22Rv1 (cell line): ENCODE results near the gene THEM4.

Experiments
- ZFX ChIP-seq: fragments of 450-650 bp; IDR thresholded peaks from 2 replicates; pipeline ENCODE4 v1.6.1; 2017; ENCODE audit warnings: antibody characterized with exemption, borderline replicate concordance
- TF ChIP-seq, protein P1 (sequence below): fragments of 450-650 bp; IDR thresholded peaks from 2 replicates; pipeline ENCODE4 v1.5.1; 2017; ENCODE audit warnings: mild to moderate bottlenecking

DNA sequence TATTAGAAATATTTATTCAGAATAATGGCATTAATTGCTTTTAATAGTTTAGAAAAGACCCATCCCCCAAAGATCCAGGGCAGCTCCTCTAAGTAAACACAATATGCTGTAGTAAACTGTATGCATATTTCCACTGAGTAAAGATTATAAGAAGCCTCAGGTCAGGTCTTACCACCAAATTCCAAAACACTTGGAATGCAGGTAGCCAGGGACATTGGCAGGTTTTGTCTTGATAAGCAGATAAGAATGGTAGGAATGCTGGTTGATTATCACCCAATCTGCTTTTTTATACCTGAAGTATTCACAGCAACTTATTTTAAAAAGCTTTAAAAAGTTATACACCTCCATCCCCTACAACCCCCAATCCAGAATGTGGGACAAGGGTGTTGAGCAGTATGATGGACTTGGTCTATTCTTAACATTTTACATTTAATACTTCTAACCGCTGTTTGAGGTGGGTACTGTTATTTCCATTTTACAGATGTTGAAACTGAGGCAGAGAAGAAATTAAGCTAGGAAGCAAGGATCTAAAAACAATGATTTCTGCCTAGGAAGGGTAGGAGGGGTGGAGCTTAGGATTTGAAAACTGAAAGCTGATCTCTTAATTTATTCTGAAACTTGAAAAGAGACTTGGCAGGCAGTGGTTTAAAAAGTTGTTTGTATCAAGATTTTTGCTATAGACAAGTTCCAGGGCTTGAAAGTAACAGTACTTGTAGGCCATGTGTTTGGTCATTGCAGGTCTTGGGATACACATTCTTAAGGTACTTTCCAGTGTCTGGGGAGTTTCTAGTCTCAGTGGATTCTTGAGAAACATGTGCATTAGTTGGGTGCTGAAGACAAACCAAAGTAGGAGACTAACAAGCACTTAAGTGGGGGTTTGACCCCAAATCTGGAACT lies 15.6 kb upstream of the THEM4 start:
- no peak for TF ChIP-seq ZFX
- TF ChIP-seq, protein P1, sequence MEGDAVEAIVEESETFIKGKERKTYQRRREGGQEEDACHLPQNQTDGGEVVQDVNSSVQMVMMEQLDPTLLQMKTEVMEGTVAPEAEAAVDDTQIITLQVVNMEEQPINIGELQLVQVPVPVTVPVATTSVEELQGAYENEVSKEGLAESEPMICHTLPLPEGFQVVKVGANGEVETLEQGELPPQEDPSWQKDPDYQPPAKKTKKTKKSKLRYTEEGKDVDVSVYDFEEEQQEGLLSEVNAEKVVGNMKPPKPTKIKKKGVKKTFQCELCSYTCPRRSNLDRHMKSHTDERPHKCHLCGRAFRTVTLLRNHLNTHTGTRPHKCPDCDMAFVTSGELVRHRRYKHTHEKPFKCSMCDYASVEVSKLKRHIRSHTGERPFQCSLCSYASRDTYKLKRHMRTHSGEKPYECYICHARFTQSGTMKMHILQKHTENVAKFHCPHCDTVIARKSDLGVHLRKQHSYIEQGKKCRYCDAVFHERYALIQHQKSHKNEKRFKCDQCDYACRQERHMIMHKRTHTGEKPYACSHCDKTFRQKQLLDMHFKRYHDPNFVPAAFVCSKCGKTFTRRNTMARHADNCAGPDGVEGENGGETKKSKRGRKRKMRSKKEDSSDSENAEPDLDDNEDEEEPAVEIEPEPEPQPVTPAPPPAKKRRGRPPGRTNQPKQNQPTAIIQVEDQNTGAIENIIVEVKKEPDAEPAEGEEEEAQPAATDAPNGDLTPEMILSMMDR = no peak
